ENCODE data around the gene MAP2K2. TPM values are rescaled to one million over a fixed set of nuclear protein-coding genes. Genes with fewer than 3 reads are reported as not detected.

The MAP2K2 gene
- total RNA-seq, 1 donor from 2014 or later, result 124 TPM

GRCh38 chr19:4060621-4061177, 63.2 kb downstream of the MAP2K2 start:
- DNase-seq (ENCODE audit: low read depth), result no peak

- DNase-seq (ENCODE audit: low read depth), result no peak
Observed at GRCh38 chr19:4059891-4060620, 63.9 kb downstream of the MAP2K2 start.

GRCh38 chr19:4059453-4059871, 64.5 kb downstream of the MAP2K2 start:
- DNase-seq (ENCODE audit: low read depth), result no peak

- no peak for DNase-seq (ENCODE audit: low read depth)
Observed at GRCh38 chr19:4058693-4059452, 65.0 kb downstream of the MAP2K2 start.

- DNase-seq (ENCODE audit: low read depth), result peak; percentile 77
Observed at GRCh38 chr19:4057931-4058692, 65.8 kb downstream of the MAP2K2 start.

- no peak for DNase-seq (ENCODE audit: low read depth)
Observed at GRCh38 chr19:4055209-4055552, 68.7 kb downstream of the MAP2K2 start.

- no peak for DNase-seq (ENCODE audit: low read depth)
Observed at GRCh38 chr19:4054441-4055208, 69.3 kb downstream of the MAP2K2 start.

DNA sequence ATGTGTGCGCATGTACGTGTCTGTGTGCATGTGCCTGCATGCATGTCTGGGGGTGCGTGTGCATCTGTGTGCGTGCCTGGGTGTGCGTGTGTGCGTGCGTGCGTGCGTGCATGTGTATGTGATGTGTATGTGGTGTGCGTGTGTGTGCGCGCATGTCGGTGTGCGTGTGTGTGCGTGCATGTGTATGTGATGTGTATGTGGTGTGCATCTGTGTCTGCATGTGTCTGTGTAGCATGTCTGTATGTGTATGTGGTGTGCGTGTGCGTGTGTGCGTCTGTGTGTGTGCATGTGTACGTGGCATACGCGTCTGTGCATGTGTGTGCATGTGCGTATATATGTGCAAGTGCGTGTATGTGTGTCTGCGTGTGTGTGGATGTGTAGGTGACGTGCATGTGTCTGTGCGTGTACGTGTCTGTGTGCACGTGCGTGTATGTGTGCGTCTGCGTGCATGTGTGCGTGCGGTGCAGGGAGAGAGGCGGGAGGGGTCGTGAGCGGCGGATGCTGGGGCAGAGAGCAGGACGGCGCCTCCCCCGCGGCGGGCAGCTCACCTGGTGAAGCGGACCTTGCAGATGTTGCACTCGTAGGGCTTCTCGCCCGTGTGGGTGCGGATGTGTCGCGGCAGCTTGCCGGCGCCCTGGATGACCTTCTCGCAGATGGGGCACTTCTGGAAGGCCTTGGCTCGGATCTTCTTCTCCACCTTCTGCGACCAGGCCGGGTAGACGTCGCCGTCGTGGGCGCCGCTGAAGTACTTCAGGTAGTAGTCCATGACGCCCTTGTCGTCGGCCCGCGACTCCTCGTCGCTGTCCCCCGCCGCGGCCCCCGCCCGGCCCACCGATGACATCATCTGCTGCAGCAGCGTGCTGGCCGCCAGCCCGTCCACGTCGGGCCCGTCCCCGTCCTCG, 70.2 kb downstream of the MAP2K2 start:
- DNase-seq (ENCODE audit: low read depth), result no peak

GRCh38 chr19:4052993-4053422, 70.9 kb downstream of the MAP2K2 start:
- no peak for DNase-seq (ENCODE audit: low read depth)

GRCh38 chr19:4052114-4052992, 71.6 kb downstream of the MAP2K2 start:
- no peak for DNase-seq (ENCODE audit: low read depth)

DNA sequence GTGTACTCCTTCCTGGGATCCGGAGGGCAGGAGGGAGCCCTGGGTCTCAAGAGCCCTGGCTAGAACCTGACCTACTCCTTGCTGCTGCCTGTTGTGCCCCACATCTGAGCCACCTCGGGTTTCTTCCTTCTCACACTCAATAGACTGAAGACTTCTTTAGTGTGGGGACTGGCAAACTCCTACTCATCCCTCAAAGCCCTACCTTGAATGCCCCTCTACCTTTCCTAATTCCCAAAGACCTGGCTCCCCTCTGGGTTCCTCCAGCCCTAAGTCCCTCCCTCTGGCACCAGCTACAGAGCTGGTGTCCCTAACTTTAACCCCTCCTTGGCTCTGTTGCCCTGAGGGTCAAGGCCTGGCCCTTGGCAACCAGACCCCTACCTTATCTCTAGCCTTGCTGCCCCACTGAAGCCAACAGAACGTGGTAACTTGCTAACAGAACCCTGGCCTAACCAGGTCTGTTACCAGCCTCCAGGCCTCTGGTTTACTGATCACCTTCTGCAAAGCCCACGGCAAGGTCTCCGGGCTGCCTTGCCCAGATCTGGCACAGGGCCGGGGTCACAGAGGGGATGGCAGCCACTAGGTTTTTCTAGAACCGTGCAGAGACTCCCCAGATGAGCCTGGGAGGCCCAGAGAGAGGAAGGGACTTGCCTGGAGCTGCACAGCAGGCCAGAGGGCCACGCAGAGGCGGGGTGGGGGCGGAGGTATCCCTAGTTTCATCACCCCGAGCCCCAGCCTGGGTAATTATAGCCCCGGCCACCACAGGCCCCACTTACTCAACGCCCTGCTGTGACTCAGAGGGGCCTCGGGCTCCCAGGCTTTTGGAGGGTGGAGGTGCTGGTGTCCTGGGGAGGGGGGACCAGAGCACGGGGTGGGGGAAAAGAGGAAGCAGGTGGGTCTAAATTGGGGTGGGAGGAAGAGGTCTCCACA, 72.5 kb downstream of the MAP2K2 start:
- DNase-seq (ENCODE audit: low read depth), result no peak

- no peak for DNase-seq (ENCODE audit: low read depth)
Observed at GRCh38 chr19:4049432-4049831, 74.5 kb downstream of the MAP2K2 start.

- no peak for DNase-seq (ENCODE audit: low read depth)
Observed at GRCh38 chr19:4046946-4047683, 76.8 kb downstream of the MAP2K2 start.

- DNase-seq (ENCODE audit: low read depth), result no peak
Observed at GRCh38 chr19:4046362-4046691, 77.6 kb downstream of the MAP2K2 start.

DNA sequence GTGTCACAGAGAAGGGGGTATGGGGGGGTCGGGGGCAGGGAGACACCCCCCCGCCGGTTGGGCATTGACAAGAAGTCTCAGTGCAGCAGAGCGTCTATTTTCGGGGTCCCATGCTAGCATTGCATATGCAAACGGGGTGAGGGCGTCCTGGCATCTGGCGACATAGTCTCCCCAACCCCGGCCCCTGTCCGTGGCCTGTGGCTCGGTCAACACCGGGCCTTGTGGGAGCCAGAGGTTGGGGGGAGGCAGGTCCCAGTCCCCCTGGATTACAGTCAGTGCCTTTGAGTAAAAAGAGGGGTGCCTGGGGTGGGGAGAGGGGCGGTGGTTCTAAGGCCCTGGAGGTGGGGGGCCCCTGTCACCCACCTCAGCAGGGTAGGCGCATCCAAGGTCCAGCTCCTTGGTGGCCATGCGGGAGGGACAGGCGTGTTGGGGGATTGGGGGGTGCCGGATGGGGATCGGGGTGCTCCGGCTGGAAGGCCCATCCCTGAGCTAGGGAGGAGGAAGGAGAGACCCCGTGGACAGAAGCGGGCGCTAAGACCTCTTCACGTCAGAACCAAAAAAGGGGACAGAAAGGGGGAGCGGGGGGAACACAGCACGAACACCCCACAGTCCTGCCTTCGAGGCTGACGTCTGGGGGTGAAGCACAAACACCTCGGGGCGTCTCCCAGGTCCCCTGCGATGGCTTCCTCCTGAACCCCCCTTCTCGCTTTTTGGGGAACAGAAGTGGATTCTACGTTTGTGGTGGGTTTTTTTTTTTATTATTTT, 78.1 kb downstream of the MAP2K2 start:
- no peak for DNase-seq (ENCODE audit: low read depth)

- DNase-seq (ENCODE audit: low read depth), result no peak
Observed at GRCh38 chr19:4044990-4045465, 78.9 kb downstream of the MAP2K2 start.
